ENCODE measurements around the gene ATP5PD.

ATP5PD gene

GRCh38 chr17:75004371-75004770, 42.4 kb downstream of the ATP5PD start:
- Histone ChIP-seq H4K12ac (ENCODE audit: low read depth, low read length) (no peak overlapping the region), H2BK12ac (ENCODE audit: low read length) (no peak overlapping the region)

GRCh38 chr17:75003957-75004355, 42.8 kb downstream of the ATP5PD start:
- WGBS (ENCODE audit: extremely low coverage, insufficient coverage, insufficient read length), result no CpG with 5 or more reads among the region's 19 CpGs
- DNase-seq, result no peak
- Histone ChIP-seq H3K18ac (ENCODE audit: low read length) (no peak overlapping the region), H2BK120ac (ENCODE audit: insufficient read depth, low read length, poor library complexity) (no peak overlapping the region), H2BK5ac (ENCODE audit: low read depth, low read length, poor library complexity) (no peak overlapping the region), H3K79me2 (ENCODE audit: control insufficient read depth, insufficient read depth, low read length, poor library complexity) (no peaks in the 10 kb centered on the region), H3K9me3 (ENCODE audit: insufficient read depth, low read depth, low read length) (no peaks in the 10 kb centered on the region), H3K4me2 (ENCODE audit: low read length) (no peak overlapping the region), H3K9ac (ENCODE audit: low read length) (no peak overlapping the region), H3K4me3 (ENCODE audit: low read depth, low read length) (no peak overlapping the region), H2BK12ac (ENCODE audit: low read length) (no peak overlapping the region), H3K36me3 (ENCODE audit: control insufficient read depth in 1 of 2, insufficient read depth in 2 of 2, low read length in 2 of 2) (peaks cover 37 to 41% of the 10 kb centered on the region in 2 experiments), H3K14ac (ENCODE audit: low read length) (no peak overlapping the region), H4K12ac (ENCODE audit: low read depth, low read length) (no peak overlapping the region), H2AK5ac (ENCODE audit: low read length) (no peak overlapping the region), H4K8ac (ENCODE audit: low read depth, low read length) (no peak overlapping the region), H3K4me1 (ENCODE audit: control insufficient read depth in 1 of 2, insufficient read depth in 2 of 2, low read length in 2 of 2) (peaks cover under 1 to 1% of the 10 kb centered on the region in 2 experiments), H3K23ac (ENCODE audit: low read length) (no peak overlapping the region), H3K79me1 (ENCODE audit: low read length) (no peaks in the 10 kb centered on the region), H3K27ac (ENCODE audit: low read depth, low read length) (no peak overlapping the region), H3K27me3 (ENCODE audit: insufficient read depth, low read length) (no peaks in the 10 kb centered on the region), H4K91ac (ENCODE audit: low read depth, low read length) (no peak overlapping the region), H2AFZ (ENCODE audit: insufficient read depth, low read length, poor library complexity) (no peak overlapping the region), H3K4ac (ENCODE audit: low read depth, low read length) (no peak overlapping the region)

More at GRCh38 chr17:75004371-75004770, 42.4 kb downstream of the ATP5PD start:
- no peak overlapping the region for H2AK5ac ChIP-seq (ENCODE audit: low read length)
- H3K4me2 ChIP-seq (ENCODE audit: low read length), result no peak overlapping the region
- no peak overlapping the region for H3K4ac ChIP-seq (ENCODE audit: low read depth, low read length)
- H4K8ac ChIP-seq (ENCODE audit: low read depth, low read length), result no peak overlapping the region
- no peak overlapping the region for H3K18ac ChIP-seq (ENCODE audit: low read length)
- no peak overlapping the region for H2AFZ ChIP-seq (ENCODE audit: insufficient read depth, low read length, poor library complexity)
- no peak overlapping the region for H2BK5ac ChIP-seq (ENCODE audit: low read depth, low read length, poor library complexity)
- no peaks in the 10 kb centered on the region for H3K79me1 ChIP-seq (ENCODE audit: low read length)
- peaks cover 2 to 3% of the 10 kb centered on the region in 2 experiments for H3K4me1 ChIP-seq (ENCODE audit: control insufficient read depth in 1 of 2, insufficient read depth in 2 of 2, low read length in 2 of 2)
- H3K14ac ChIP-seq (ENCODE audit: low read length), result no peak overlapping the region
- H2BK120ac ChIP-seq (ENCODE audit: insufficient read depth, low read length, poor library complexity), result no peak overlapping the region
- no peaks in the 10 kb centered on the region for H3K27me3 ChIP-seq (ENCODE audit: insufficient read depth, low read length)
- no peak overlapping the region for H3K4me3 ChIP-seq (ENCODE audit: low read depth, low read length)
- no peak overlapping the region for H3K23ac ChIP-seq (ENCODE audit: low read length)
- no peak overlapping the region for H3K9ac ChIP-seq (ENCODE audit: low read length)
- H3K9me3 ChIP-seq (ENCODE audit: insufficient read depth, low read depth, low read length), result no peaks in the 10 kb centered on the region
- no peak for DNase-seq
- H3K27ac ChIP-seq (ENCODE audit: low read depth, low read length), result no peak overlapping the region
- no CpG with 5 or more reads among the region's 3 CpGs for WGBS (ENCODE audit: extremely low coverage, insufficient coverage, insufficient read length)
- peaks cover 36 to 39% of the 10 kb centered on the region in 2 experiments for H3K36me3 ChIP-seq (ENCODE audit: control insufficient read depth in 1 of 2, insufficient read depth in 2 of 2, low read length in 2 of 2)
- H4K91ac ChIP-seq (ENCODE audit: low read depth, low read length), result no peak overlapping the region
- no peaks in the 10 kb centered on the region for H3K79me2 ChIP-seq (ENCODE audit: control insufficient read depth, insufficient read depth, low read length, poor library complexity)

- H3K4me1 ChIP-seq (ENCODE audit: control insufficient read depth in 1 of 2, insufficient read depth in 2 of 2, low read length in 2 of 2), result no peaks in the 10 kb centered on the region
- WGBS (ENCODE audit: extremely low coverage, insufficient coverage, insufficient read length), result no CpG with 5 or more reads among the region's 76 CpGs
- H3K36me3 ChIP-seq (ENCODE audit: control insufficient read depth in 1 of 2, insufficient read depth in 2 of 2, low read length in 2 of 2), result peaks cover 37 to 41% of the 10 kb centered on the region in 2 experiments
- H2BK5ac ChIP-seq (ENCODE audit: low read depth, low read length, poor library complexity), result no peak overlapping the region
- H3K4ac ChIP-seq (ENCODE audit: low read depth, low read length), result no peak overlapping the region
- no peak overlapping the region for H2BK12ac ChIP-seq (ENCODE audit: low read length)
- H3K79me1 ChIP-seq (ENCODE audit: low read length), result no peaks in the 10 kb centered on the region
- H2AK5ac ChIP-seq (ENCODE audit: low read length), result no peak overlapping the region
- DNase-seq, result no peak
- H4K8ac ChIP-seq (ENCODE audit: low read depth, low read length), result no peak overlapping the region
- H3K4me2 ChIP-seq (ENCODE audit: low read length), result no peak overlapping the region
- no peaks in the 10 kb centered on the region for H3K9me3 ChIP-seq (ENCODE audit: insufficient read depth, low read depth, low read length)
- H3K4me3 ChIP-seq (ENCODE audit: low read depth, low read length), result peak overlapping the region; percentile 23
- no peak overlapping the region for H4K91ac ChIP-seq (ENCODE audit: low read depth, low read length)
- H3K23ac ChIP-seq (ENCODE audit: low read length), result no peak overlapping the region
- H3K9ac ChIP-seq (ENCODE audit: low read length), result no peak overlapping the region
- H2AFZ ChIP-seq (ENCODE audit: insufficient read depth, low read length, poor library complexity), result no peak overlapping the region
- no peaks in the 10 kb centered on the region for H3K79me2 ChIP-seq (ENCODE audit: control insufficient read depth, insufficient read depth, low read length, poor library complexity)
- no peaks in the 10 kb centered on the region for H3K27me3 ChIP-seq (ENCODE audit: insufficient read depth, low read length)
- no peak overlapping the region for H3K14ac ChIP-seq (ENCODE audit: low read length)
- H3K27ac ChIP-seq (ENCODE audit: low read depth, low read length), result no peak overlapping the region
- no peak overlapping the region for H3K18ac ChIP-seq (ENCODE audit: low read length)
- no peak overlapping the region for H2BK120ac ChIP-seq (ENCODE audit: insufficient read depth, low read length, poor library complexity)
- H4K12ac ChIP-seq (ENCODE audit: low read depth, low read length), result no peak overlapping the region
These were observed 43.5 kb downstream of the ATP5PD start for GRCh38 chr17:75003070-75003956.

GRCh38 chr17:75001915-75002843, 44.6 kb downstream of the ATP5PD start:
- Histone ChIP-seq H3K4me2 (ENCODE audit: low read length) (no peak overlapping the region), H3K14ac (ENCODE audit: low read length) (no peak overlapping the region), H3K79me1 (ENCODE audit: low read length) (no peaks in the 10 kb centered on the region), H4K12ac (ENCODE audit: low read depth, low read length) (no peak overlapping the region), H3K27me3 (ENCODE audit: insufficient read depth, low read length) (no peaks in the 10 kb centered on the region), H3K4me3 (ENCODE audit: low read depth, low read length) (no peak overlapping the region), H4K8ac (ENCODE audit: low read depth, low read length) (no peak overlapping the region), H3K4ac (ENCODE audit: low read depth, low read length) (no peak overlapping the region), H3K4me1 (ENCODE audit: control insufficient read depth in 1 of 2, insufficient read depth in 2 of 2, low read length in 2 of 2) (no peaks in the 10 kb centered on the region), H3K36me3 (ENCODE audit: control insufficient read depth in 1 of 2, insufficient read depth in 2 of 2, low read length in 2 of 2) (peaks cover 37 to 41% of the 10 kb centered on the region in 2 experiments), H4K91ac (ENCODE audit: low read depth, low read length) (no peak overlapping the region), H2BK5ac (ENCODE audit: low read depth, low read length, poor library complexity) (no peak overlapping the region), H3K27ac (ENCODE audit: low read depth, low read length) (no peak overlapping the region), H3K18ac (ENCODE audit: low read length) (no peak overlapping the region), H2AFZ (ENCODE audit: insufficient read depth, low read length, poor library complexity) (no peak overlapping the region), H3K79me2 (ENCODE audit: control insufficient read depth, insufficient read depth, low read length, poor library complexity) (no peaks in the 10 kb centered on the region), H2BK120ac (ENCODE audit: insufficient read depth, low read length, poor library complexity) (no peak overlapping the region), H3K23ac (ENCODE audit: low read length) (no peak overlapping the region), H3K9ac (ENCODE audit: low read length) (no peak overlapping the region), H3K9me3 (ENCODE audit: insufficient read depth, low read depth, low read length) (no peaks in the 10 kb centered on the region), H2BK12ac (ENCODE audit: low read length) (no peak overlapping the region), H2AK5ac (ENCODE audit: low read length) (no peak overlapping the region)
- DNase-seq, result no peak
- WGBS (ENCODE audit: extremely low coverage, insufficient coverage, insufficient read length), result no CpG with 5 or more reads among the region's 15 CpGs
